ENCODE measurements around the gene SLC9B2. TPM values are rescaled to one million over a fixed set of nuclear protein-coding genes. Genes with fewer than 3 reads are reported as not detected.

The SLC9B2 gene
- total RNA-seq, 1 experiment from 2014 or later = 7.3 TPM

GRCh38 chr4:103012060-103012459, 64.5 kb downstream of the SLC9B2 start:
- Histone ChIP-seq H3K27me3 (ENCODE audit: insufficient read depth, low read length) (no peaks in the 10 kb centered on the region), H3K18ac (ENCODE audit: insufficient read length, low read depth, low read length) (no peak overlapping the region), H4K5ac (ENCODE audit: insufficient read length, low read depth, low read length) (no peak overlapping the region), H2BK12ac (ENCODE audit: insufficient read length, low read depth, low read length) (no peak overlapping the region), H3K23ac (ENCODE audit: insufficient read length, low read depth, low read length) (no peak overlapping the region), H4K8ac (replicated peaks; ENCODE audit: insufficient read length, low read depth, low read length) (no peak overlapping the region), H3T11ph (ENCODE audit: low read length) (no peak overlapping the region), H3K4ac (ENCODE audit: low read depth, low read length) (no peak overlapping the region), H2BK120ac (ENCODE audit: low read depth, low read length, poor library complexity, severe bottlenecking) (no peak overlapping the region), H3K56ac (ENCODE audit: insufficient read length, low read depth, low read length) (no peak overlapping the region), H2BK20ac (ENCODE audit: low read depth, low read length, poor library complexity, severe bottlenecking) (no peak overlapping the region), H2BK5ac (ENCODE audit: insufficient read length, low read length) (no peak overlapping the region), H2AK5ac (ENCODE audit: insufficient read length, low read length) (no peak overlapping the region), H3K9ac (ENCODE audit: extremely low read depth, insufficient read length, low read length) (no peak overlapping the region), H2AFZ (ENCODE audit: low read length) (no peak overlapping the region), H4K91ac (ENCODE audit: insufficient read length, low read depth, low read length) (no peak overlapping the region), H3K79me1 (ENCODE audit: insufficient read depth, low read depth, low read length, poor library complexity, severe bottlenecking) (no peaks in the 10 kb centered on the region), H3K14ac (ENCODE audit: insufficient read depth, low read length) (no peak overlapping the region), H3K79me2 (ENCODE audit: insufficient read depth, low read length) (no peaks in the 10 kb centered on the region), H3K23me2 (ENCODE audit: insufficient read length, low read depth, low read length, poor library complexity, severe bottlenecking) (no peaks in the 10 kb centered on the region), H4K20me1 (ENCODE audit: control insufficient read depth, insufficient read depth, insufficient read length) (no peaks in the 10 kb centered on the region), H3K4me2 (ENCODE audit: insufficient read depth, insufficient read length, low read length) (no peak overlapping the region), H3K27ac (ENCODE audit: insufficient read length, low read depth, low read length) (no peak overlapping the region), H2BK15ac (ENCODE audit: low read depth, low read length) (no peak overlapping the region), H3K9me3 (ENCODE audit: control insufficient read depth, low read depth, low read length) (no peaks in the 10 kb centered on the region), H3K4me1 (ENCODE audit: insufficient read depth, low read length) (no peaks in the 10 kb centered on the region)
- H3K4me3 Mint-ChIP-seq = no peak overlapping the region
- no peak for DNase-seq
- no peaks in the 10 kb centered on the region for H3K4me1 Mint-ChIP-seq
- no peaks in the 10 kb centered on the region; the same call in 1 of the 2 replicates for H3K27me3 Mint-ChIP-seq (ENCODE audit: low read depth)
- H3K36me3 Mint-ChIP-seq (ENCODE audit: insufficient read depth in 1 of 3, low read depth in 3 of 3) = no peaks in the 10 kb centered on the region
- TF ChIP-seq CTCF (conservative IDR thresholded peaks at IDR 0.05) = no peak
- no peaks in the 10 kb centered on the region for H3K9me3 Mint-ChIP-seq
- WGBS (ENCODE audit: extremely low coverage, insufficient read length, low lambda C conversion rate) = no CpG with 5 or more reads among the region's 1 CpG
- no peak overlapping the region for H3K27ac Mint-ChIP-seq
